ENCODE results near the gene OXNAD1.
A peak's percentile ranks its signal among the peaks of the same experiment; 100 is the strongest.

The OXNAD1 gene

DNA sequence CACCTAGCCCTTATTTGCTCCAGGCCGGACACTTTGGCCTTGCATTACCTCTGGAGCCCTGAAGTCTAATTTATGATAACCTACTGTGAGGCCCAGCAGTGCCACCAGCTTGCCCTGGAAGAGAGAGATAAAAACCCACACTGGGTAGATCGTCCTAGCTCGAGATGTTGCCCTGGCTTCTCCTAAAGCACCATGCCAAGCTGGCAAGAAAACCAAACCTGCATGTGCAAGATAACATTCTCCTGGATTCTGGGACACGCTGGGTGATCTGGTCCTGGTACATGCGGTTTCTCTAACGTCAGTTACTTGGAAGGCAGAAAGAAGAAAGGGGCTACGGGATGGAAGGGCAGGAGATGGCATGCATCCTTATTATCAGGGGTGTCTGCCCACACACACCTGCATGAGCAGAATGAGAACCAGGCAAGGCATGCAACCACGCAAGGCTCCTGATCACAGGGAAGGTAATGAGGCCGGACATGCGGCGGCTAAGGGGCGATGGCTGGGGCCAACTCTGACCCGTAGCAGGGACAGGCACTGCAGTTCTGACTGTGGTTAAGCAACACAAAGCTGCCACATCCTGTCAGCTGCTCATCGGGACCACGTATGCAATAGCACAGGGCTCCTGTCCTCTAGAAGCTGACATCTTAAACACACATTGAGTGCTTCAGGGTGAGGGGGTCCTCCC lies 73.0 kb downstream of the OXNAD1 start:
- DNase-seq (ENCODE audit: low read depth) = no peak
- TF ChIP-seq, protein P1, sequence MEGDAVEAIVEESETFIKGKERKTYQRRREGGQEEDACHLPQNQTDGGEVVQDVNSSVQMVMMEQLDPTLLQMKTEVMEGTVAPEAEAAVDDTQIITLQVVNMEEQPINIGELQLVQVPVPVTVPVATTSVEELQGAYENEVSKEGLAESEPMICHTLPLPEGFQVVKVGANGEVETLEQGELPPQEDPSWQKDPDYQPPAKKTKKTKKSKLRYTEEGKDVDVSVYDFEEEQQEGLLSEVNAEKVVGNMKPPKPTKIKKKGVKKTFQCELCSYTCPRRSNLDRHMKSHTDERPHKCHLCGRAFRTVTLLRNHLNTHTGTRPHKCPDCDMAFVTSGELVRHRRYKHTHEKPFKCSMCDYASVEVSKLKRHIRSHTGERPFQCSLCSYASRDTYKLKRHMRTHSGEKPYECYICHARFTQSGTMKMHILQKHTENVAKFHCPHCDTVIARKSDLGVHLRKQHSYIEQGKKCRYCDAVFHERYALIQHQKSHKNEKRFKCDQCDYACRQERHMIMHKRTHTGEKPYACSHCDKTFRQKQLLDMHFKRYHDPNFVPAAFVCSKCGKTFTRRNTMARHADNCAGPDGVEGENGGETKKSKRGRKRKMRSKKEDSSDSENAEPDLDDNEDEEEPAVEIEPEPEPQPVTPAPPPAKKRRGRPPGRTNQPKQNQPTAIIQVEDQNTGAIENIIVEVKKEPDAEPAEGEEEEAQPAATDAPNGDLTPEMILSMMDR (conservative IDR thresholded peaks at IDR 0.05; ENCODE audit: low read depth, low read length) = no peak
- no peak overlapping the region for H3K4me3 ChIP-seq (ENCODE audit: low read length)

DNA sequence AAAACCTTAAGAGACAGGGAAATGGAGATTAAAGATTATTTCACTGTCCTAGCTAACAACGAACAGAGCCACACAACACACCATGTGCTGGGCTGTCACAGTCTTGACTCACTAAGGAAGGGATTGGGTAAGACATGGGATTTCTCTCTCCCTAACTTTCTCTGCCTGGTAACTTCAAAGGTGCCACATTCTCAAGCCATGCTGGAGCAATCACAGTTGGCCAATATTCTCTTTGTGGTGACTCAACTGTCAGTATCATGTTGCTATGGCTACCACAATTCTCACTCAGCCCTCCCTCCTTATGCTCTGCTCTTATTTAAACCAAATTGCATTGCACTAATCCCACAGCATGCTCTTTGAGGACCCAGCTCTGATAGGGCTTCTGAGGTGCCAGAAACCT lies 74.0 kb downstream of the OXNAD1 start:
- DNase-seq (ENCODE audit: low read depth) = peak; percentile 93

DNA sequence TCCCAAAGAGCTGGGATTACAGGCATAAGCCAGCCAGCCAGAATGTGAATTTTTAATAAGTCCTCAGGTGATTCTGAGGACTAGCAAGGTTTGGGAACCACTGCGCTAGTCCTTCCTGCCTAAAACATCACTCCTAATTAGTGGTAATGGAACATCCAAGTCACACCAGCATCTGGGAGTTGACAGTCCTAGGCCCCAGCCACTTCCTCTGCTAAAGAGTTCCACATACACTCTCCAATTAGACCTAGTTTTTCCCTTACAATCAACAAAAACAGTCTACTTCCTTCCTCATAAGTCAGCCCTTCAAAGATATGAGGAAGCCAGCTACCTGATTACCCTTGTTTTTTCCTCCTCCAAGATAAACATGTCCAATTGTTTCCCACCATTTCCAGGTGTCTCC lies 78.1 kb downstream of the OXNAD1 start:
- H3K4me3 ChIP-seq (ENCODE audit: low read length) = no peak overlapping the region
- no peak for DNase-seq (ENCODE audit: low read depth)
- TF ChIP-seq, protein P1 (conservative IDR thresholded peaks at IDR 0.05; ENCODE audit: low read depth, low read length) = no peak

More for the DNA sequence above, 74.0 kb downstream of the OXNAD1 start:
- H3K4me3 ChIP-seq (ENCODE audit: low read length) = no peak overlapping the region
- TF ChIP-seq, protein P1 (conservative IDR thresholded peaks at IDR 0.05; ENCODE audit: low read depth, low read length) = no peak

DNA sequence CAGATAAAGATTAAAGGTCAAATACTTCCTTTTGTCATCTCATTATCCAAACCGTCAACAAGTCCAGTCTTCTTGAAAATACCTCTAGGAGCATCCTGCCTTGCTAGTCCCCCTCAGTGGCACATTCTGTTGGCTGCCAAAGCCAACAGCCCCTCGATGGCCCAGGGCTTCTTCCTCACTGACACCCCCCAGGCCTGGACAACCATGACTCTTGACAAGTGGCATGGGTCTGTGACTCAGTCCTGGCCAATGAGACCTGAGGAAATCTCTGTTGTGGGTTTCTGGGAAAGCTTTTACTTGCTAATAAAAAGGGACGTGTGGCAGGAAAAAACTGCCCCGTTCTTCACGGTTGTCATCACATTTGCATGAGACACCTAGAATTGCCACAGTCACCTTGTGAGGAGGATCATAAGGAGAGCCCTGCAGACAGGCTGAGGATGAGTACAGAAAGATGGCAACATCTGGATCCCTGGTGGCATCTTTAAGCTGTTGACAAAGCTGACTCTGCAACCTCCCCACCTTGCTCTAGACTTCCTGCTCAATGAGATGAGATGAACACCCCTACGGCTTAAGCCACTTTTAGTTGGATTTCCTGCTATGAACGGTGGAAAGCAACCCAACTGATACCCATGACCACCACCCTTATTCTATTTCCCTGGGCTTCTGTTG lies 81.5 kb downstream of the OXNAD1 start:
- no peak overlapping the region for H3K4me3 ChIP-seq (ENCODE audit: low read length)
- TF ChIP-seq, protein P1 (conservative IDR thresholded peaks at IDR 0.05; ENCODE audit: low read depth, low read length) = no peak
- DNase-seq (ENCODE audit: low read depth) = no peak

DNA sequence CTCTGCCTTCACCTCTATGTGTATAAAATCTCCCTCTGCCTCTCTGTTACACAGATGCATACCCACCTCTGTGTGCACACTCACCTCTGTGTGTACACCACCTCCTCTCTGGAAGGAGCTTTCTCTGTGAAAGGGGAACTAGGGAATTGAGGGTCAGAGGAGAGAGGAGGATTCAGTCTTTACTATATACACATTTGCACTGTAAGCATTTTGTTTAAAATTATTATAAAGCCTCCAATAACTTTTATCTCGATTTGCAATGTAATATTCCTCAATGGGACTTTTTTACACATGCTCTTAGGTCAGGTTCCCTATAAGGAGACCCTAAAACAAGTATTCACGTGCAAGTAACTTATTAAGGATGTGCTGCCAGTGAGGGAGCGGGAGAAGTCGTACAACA lies 82.5 kb downstream of the OXNAD1 start:
- no peak for DNase-seq (ENCODE audit: low read depth)
- TF ChIP-seq, protein P1 (conservative IDR thresholded peaks at IDR 0.05; ENCODE audit: low read depth, low read length) = no peak
- no peak overlapping the region for H3K4me3 ChIP-seq (ENCODE audit: low read length)

DNA sequence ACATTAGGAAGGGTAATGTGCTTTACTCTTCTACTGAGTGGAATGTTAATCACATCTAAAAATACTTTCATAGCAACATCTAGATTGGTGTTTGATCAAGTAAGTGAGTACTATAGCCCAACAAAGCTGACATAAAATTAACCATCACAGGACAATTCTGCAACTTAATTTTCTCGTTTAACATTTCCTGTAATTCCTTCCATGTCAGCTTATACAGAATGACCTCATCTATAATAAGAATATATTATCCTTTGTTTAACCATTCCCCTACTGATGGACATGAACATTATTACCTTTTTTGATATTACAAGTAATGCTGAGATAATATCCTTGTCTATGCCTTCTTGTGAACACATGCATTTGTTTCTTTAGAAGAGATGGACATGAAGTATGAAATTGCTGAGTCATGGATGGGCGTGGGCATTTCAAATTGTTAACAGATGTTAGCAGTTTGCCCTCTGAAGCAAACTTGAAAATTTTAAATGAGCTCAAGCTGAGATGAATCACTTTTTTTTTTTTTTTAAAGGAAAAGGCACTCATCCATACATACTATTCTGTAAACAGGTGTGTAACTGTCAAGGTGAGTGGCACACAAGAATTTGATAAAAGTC lies 85.1 kb downstream of the OXNAD1 start:
- TF ChIP-seq, protein P1 (conservative IDR thresholded peaks at IDR 0.05; ENCODE audit: low read depth, low read length) = no peak

More for the DNA sequence above, 85.1 kb downstream of the OXNAD1 start:
- DNase-seq (ENCODE audit: low read depth) = no peak
- H3K4me3 ChIP-seq (ENCODE audit: low read length) = no peak overlapping the region

Data from retinal pigment epithelial cell (primary cell).